HCT116 (cell line): ENCODE data around the gene ELAVL1. TPM values are rescaled to one million over a fixed set of nuclear protein-coding genes. Genes with fewer than 3 reads are reported as not detected.
"Not testable (repeated sequence)": the region's sequence is repeated elsewhere in the genome, so short reads cannot be mapped to it uniquely, and the experiment has no call there.

Experiments
- ATAC-seq: fragments of 200-7000 bp; cut with Tn5 transposase; 2 replicates; pipeline ENCODE4 v1.9.1; 2020; ENCODE audit warnings: mild to moderate bottlenecking, moderate library complexity
- BruUV-seq: library from RNA; stranded (reverse); fragments of 400-500 nt; replicated peaks from 2 replicates; lab custom pipeline; 2021; lab: Mats Ljungman, UMichigan
- CTCF ChIA-PET: fragments of 300-600 bp; sonication (Branson Sonifier 250); formaldehyde crosslinking; loops from one replicate; lab custom pipeline; 2021; ENCODE audit warnings: antibody characterized with exemption; lab: Charles Lee
- POLR2A ChIA-PET: fragments of 300-600, 350-600 bp; sonication (Branson Sonifier 250); formaldehyde crosslinking; loops from one replicate; lab custom pipeline; 2021; ENCODE audit warnings: antibody characterized with exemption; lab: Charles Lee
- RAD21 ChIA-PET, 2 experiments: fragments of 300-600 bp; sonication (Branson Sonifier 250); formaldehyde crosslinking; loops; one replicate each; lab custom pipeline; 2023; ENCODE audit warnings: low total read pairs in 2 of 2; ENCODE audit not compliant: uncharacterized antibody in 2 of 2, unreplicated experiment in 2 of 2, low non-redundant PET in 1 of 2; lab: Charles Lee
- DNase-seq: peaks from one replicate; pipeline ENCODE4 v3.0.0-alpha.2; 2010; ENCODE audit warnings: low read depth, low spot score
- H2AFZ ChIP-seq: fragments of 200-600 bp; shearing (Covaris generic), sonication (generic); 2 replicates; pipeline ENCODE4 v1.6.1; 2017; ENCODE audit warnings: low read depth, mixed run types, mixed read lengths, antibody characterized with exemption, low read length; ENCODE audit not compliant: poor library complexity, severe bottlenecking
- H3K27ac ChIP-seq: 2 replicates; pipeline ENCODE4 v1.5.1; 2012; ENCODE audit warnings: low read depth, low read length
- H3K27me3 ChIP-seq: fragments of 200-600 bp; sonication (generic); 2 replicates; pipeline ENCODE4 v1.6.1; 2016; ENCODE audit warnings: mixed run types, low read length, mixed read lengths; ENCODE audit not compliant: insufficient read depth
- H3K36me3 ChIP-seq, 2 experiments: fragments of 200-500 bp in 1 of 2; fragments of 200-600 bp in 1 of 2; sonication (Bioruptor generic) in 1 of 2; sonication (generic) in 1 of 2; 2 replicates each; pipeline versions ENCODE4 v1.5.1 to v1.6.1; 2014 to 2016; ENCODE audit warnings: low read length in 2 of 2, inconsistent platforms in 1 of 2, mixed read lengths in 1 of 2, mixed run types in 1 of 2; ENCODE audit not compliant: insufficient read depth in 2 of 2, control insufficient read depth in 1 of 2
- H3K4me1 ChIP-seq, 2 experiments: fragments of 200-600 bp in 1 of 2; sonication (generic) in 1 of 2; 2 replicates each; pipeline versions ENCODE4 v1.5.1 to v1.6.1; 2012 to 2017; ENCODE audit warnings: low read length in 2 of 2, inconsistent platforms in 1 of 2, mild to moderate bottlenecking in 1 of 2, mixed read lengths in 1 of 2, mixed run types in 1 of 2, moderate library complexity in 1 of 2; ENCODE audit not compliant: insufficient read depth in 2 of 2, control insufficient read depth in 1 of 2
- H3K4me2 ChIP-seq: fragments of 200-600 bp; sonication (generic); 2 replicates; pipeline ENCODE4 v1.6.1; 2017; ENCODE audit warnings: mixed run types, low read length, mixed read lengths
- H3K4me3 ChIP-seq, 2 experiments: fragments of 200-600 bp in 1 of 2; sonication (generic) in 1 of 2; replicated peaks in 1 of 2; 2 replicates each; pipeline ENCODE4 v1.5.1; 2011 to 2016; ENCODE audit warnings: low read length in 2 of 2, control low read depth in 1 of 2, low read depth in 1 of 2, mild to moderate bottlenecking in 1 of 2, mixed read lengths in 1 of 2, mixed run types in 1 of 2
- H3K79me2 ChIP-seq: fragments of 200-600 bp; sonication (generic); 2 replicates; pipeline ENCODE4 v1.6.1; 2017; ENCODE audit warnings: mild to moderate bottlenecking, mixed run types, low read length, moderate library complexity, mixed read lengths; ENCODE audit not compliant: insufficient read depth
- H3K9ac ChIP-seq: fragments of 200-600 bp; sonication (generic); 2 replicates; pipeline ENCODE4 v1.6.1; 2016; ENCODE audit warnings: low read length, mixed read lengths
- H3K9me2 ChIP-seq: fragments of 200-600 bp; sonication (generic), shearing (Covaris generic); 2 replicates; pipeline ENCODE4 v1.6.1; 2017; ENCODE audit warnings: mixed run types, mild to moderate bottlenecking, moderate library complexity; ENCODE audit not compliant: insufficient read depth
- H3K9me3 ChIP-seq, 2 experiments: fragments of 200-500 bp in 1 of 2; fragments of 200-600 bp in 1 of 2; sonication (Bioruptor generic) in 1 of 2; sonication (generic) in 1 of 2; 2 replicates each; pipeline ENCODE4 v1.6.1; 2014 to 2017; ENCODE audit warnings: low read length in 2 of 2, mixed read lengths in 2 of 2, inconsistent platforms in 1 of 2, low read depth in 1 of 2, mild to moderate bottlenecking in 1 of 2, mixed run types in 1 of 2, moderate library complexity in 1 of 2; ENCODE audit not compliant: control insufficient read depth in 1 of 2, insufficient read depth in 1 of 2
- H4K20me1 ChIP-seq: fragments of 200-600 bp; sonication (generic), shearing (Covaris generic); 2 replicates; pipeline ENCODE4 v1.6.1; 2017; ENCODE audit warnings: mixed run types, mild to moderate bottlenecking, moderate library complexity; ENCODE audit not compliant: insufficient read depth
- CBX3 ChIP-seq: IDR thresholded peaks from 2 replicates; pipeline ENCODE4 v1.6.1; 2012; ENCODE audit warnings: low read depth
- CEBPB ChIP-seq: IDR thresholded peaks from 2 replicates; pipeline ENCODE4 v1.6.1; 2012; ENCODE audit warnings: low read depth
- EZH2 ChIP-seq: fragments of 200-600 bp; sonication (generic); IDR thresholded peaks from 2 replicates; pipeline ENCODE4 v1.6.1; 2017; ENCODE audit warnings: antibody characterized with exemption, mixed run types
- EZH2phosphoT487 ChIP-seq: fragments of 200-600 bp; IDR thresholded peaks from 2 replicates; pipeline ENCODE4 v1.6.1; 2018; ENCODE audit warnings: antibody characterized with exemption, borderline replicate concordance
- FOSL1 ChIP-seq: IDR thresholded peaks from 2 replicates; pipeline ENCODE4 v1.6.1; 2012; ENCODE audit warnings: low read depth
- JUND ChIP-seq: IDR thresholded peaks from 2 replicates; pipeline ENCODE4 v1.6.1; 2012
- POLR2A ChIP-seq: IDR thresholded peaks from 2 replicates; pipeline ENCODE4 v1.7.0; 2011; ENCODE audit warnings: borderline replicate concordance; ENCODE audit not compliant: insufficient read depth, insufficient read length; ENCODE audit errors: extremely low read depth
- SP1 ChIP-seq: IDR thresholded peaks from 2 replicates; pipeline ENCODE4 v1.6.1; 2012; ENCODE audit warnings: low read depth
- SRF ChIP-seq: IDR thresholded peaks from 2 replicates; pipeline ENCODE4 v1.6.1; 2012; ENCODE audit warnings: low read depth
- TCF7L2 ChIP-seq: IDR thresholded peaks from 2 replicates; pipeline ENCODE4 v1.7.0; 2011; ENCODE audit warnings: borderline replicate concordance, inconsistent platforms; ENCODE audit not compliant: insufficient read depth, insufficient read length; ENCODE audit errors: extremely low read depth
- ZNF274 ChIP-seq: fragments of 200-500 bp; sonication (Bioruptor generic); IDR thresholded peaks from 2 replicates; pipeline ENCODE4 v1.6.1; 2014; ENCODE audit warnings: mild to moderate bottlenecking, low read depth, low read length, inconsistent platforms
- intact Hi-C: fragments of 100-400 bp; cut with micrococcal nuclease; formaldehyde crosslinking; loops from 2 replicates; pipeline ENCODE4 v1.10.0; 2022
- total RNA-seq: library from RNA; stranded (reverse); gene quantifications from one replicate; pipeline ENCODE4 v1.2.1, GENCODE V29; 2021; ENCODE audit not compliant: unreplicated experiment
- TF ChIP-seq, protein P1 (sequence below), 3 experiments: fragments of 200-600 bp in 1 of 3; sonication (generic) in 1 of 3; IDR thresholded peaks in 2 of 3; conservative IDR thresholded peaks in 1 of 3; 2 replicates each; pipeline ENCODE4 v1.5.1; 2012 to 2017; ENCODE audit warnings: low read depth in 2 of 3, low read length in 2 of 3, antibody characterized with exemption in 1 of 3, borderline replicate concordance in 1 of 3, control low read depth in 1 of 3, mild to moderate bottlenecking in 1 of 3, mixed read lengths in 1 of 3, mixed run types in 1 of 3, moderate library complexity in 1 of 3; ENCODE audit not compliant: insufficient read depth in 1 of 3

ELAVL1 gene
- total RNA-seq, 1 experiment from 2014 or later, result 134 TPM

DNA sequence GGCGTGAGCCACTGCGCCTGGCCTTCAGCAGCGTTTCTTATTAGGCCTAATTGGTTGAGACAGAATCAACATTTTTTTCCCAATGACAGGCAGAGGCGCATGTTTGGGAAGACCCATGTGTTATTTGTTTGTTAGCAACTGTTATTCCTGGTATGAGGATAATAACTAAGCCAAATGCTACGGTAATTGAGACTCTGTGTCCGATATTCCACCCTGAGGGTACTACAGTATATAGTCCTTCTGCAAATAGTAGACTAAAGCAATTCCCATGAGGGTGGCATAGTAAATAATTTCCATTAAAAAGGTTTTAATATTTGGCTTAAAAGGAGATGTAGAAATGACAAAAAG, 28.7 kb upstream of the ELAVL1 start:
- ATAC-seq, result no peak
- ChIA-PET RAD21 (no interaction called here), POLR2A (no interaction called here)
- Histone ChIP-seq H2AFZ (no peak overlapping the region), H3K9me3 (no peaks in the 10 kb centered on the region), H3K36me3 (no peaks in the 10 kb centered on the region), H3K27me3 (no peaks in the 10 kb centered on the region), H3K4me3 (no peak overlapping the region), H4K20me1 (no peaks in the 10 kb centered on the region), H3K9ac (no peak overlapping the region), H3K4me2 (no peak overlapping the region), H3K79me2 (no peaks in the 10 kb centered on the region)
- intact Hi-C loops, result no loop called here
- no TSS peak for BruUV-seq
- DNase-seq, result no peak
- TF ChIP-seq JUND (no peak), ZNF274 (no peak), SP1 (no peak), EZH2 (no peak), SRF (no peak), EZH2phosphoT487 (no peak), POLR2A (no peak), CEBPB (no peak), TCF7L2 (no peak), CBX3 (no peak), FOSL1 (no peak)
- TF ChIP-seq, protein P1, sequence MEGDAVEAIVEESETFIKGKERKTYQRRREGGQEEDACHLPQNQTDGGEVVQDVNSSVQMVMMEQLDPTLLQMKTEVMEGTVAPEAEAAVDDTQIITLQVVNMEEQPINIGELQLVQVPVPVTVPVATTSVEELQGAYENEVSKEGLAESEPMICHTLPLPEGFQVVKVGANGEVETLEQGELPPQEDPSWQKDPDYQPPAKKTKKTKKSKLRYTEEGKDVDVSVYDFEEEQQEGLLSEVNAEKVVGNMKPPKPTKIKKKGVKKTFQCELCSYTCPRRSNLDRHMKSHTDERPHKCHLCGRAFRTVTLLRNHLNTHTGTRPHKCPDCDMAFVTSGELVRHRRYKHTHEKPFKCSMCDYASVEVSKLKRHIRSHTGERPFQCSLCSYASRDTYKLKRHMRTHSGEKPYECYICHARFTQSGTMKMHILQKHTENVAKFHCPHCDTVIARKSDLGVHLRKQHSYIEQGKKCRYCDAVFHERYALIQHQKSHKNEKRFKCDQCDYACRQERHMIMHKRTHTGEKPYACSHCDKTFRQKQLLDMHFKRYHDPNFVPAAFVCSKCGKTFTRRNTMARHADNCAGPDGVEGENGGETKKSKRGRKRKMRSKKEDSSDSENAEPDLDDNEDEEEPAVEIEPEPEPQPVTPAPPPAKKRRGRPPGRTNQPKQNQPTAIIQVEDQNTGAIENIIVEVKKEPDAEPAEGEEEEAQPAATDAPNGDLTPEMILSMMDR (IDR thresholded peaks at IDR 0.05 in 2 of 3, conservative IDR thresholded peaks at IDR 0.05 in 1 of 3; ENCODE audit: borderline replicate concordance in 1 of 3, insufficient read depth in 1 of 3, low read depth in 2 of 3, low read length in 2 of 3), result no peak
- TF ChIP-seq, all 23 proteins: peak for 0
- no peaks in the 10 kb centered on the region for H3K9me2 ChIP-seq
- CTCF ChIA-PET, result no interaction called here
- peaks cover 3 to 4% of the 10 kb centered on the region in 2 experiments; a peak in 3 of 4 replicates for H3K4me1 ChIP-seq
- no peak overlapping the region for H3K27ac ChIP-seq

DNA sequence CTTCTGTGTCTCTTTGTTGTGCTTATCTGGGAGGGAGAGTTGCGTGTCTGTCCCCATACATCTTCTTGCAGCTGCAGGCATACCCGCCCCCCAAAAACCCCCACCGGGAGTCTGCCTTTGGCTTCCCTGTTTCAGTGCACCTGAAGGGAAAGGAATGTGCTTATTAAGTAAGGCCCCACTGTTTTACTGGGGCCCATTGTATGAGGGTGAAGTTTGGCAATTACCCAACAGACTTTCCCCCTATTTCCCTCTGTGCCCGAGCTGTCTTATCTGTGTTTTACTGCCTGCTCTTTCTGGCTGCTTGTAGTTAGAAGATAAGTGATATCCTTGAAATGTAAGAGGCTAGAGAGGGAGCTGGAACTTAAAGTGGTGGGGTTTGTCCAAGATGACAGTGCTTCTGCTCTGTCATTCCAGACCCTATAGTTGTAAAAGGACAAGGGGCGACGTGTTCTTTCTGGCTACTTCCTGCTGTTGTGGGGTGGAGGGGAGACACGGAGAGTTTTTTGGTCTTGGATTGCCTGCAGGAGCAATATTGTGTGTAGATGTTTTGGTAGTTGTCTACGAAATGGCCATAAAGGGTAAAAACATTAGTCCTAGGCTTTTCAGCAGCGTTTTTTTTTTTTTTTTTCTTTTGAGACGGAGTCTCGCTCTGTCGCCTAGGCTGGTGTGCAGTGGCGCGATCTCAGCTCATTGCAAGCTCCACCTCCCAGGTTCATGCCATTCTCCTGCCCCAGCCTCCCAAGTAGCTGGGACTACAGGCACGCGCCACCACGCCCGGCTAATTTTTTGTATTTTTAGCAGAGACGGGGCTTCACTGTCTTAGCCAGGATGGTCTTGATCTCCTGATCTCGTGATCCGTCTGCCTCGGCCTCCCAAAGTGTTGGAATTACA, 28.1 kb upstream of the ELAVL1 start:
- RAD21 ChIA-PET, H3K9me2 ChIP-seq, H3K79me2 ChIP-seq, H3K27ac ChIP-seq, H3K4me3 ChIP-seq, BruUV-seq, intact Hi-C loops, DNase-seq, H3K4me2 ChIP-seq, CTCF ChIA-PET, H3K36me3 ChIP-seq, ATAC-seq, H4K20me1 ChIP-seq, H3K9me3 ChIP-seq, H3K9ac ChIP-seq, POLR2A ChIA-PET, H3K27me3 ChIP-seq, H2AFZ ChIP-seq: not testable (repeated sequence)
- H3K4me1 ChIP-seq, result peaks cover 5 to 10% of the 10 kb centered on the region in 2 experiments; a peak in 3 of 4 replicates
